ENCODE measurements around the gene FAT3. TPM values are rescaled to one million over a fixed set of nuclear protein-coding genes. Genes with fewer than 3 reads are reported as not detected.

The FAT3 gene
- total RNA-seq, 4 donors from 2014 or later = 0.11 to 2.0 (median 0.18) TPM

- no peak overlapping the region for H3K27ac ChIP-seq
- H3K27me3 ChIP-seq = no peaks in the 10 kb centered on the region
- no peak for TF ChIP-seq POLR2A (IDR thresholded peaks at IDR 0.05)
- TF ChIP-seq, protein P1, sequence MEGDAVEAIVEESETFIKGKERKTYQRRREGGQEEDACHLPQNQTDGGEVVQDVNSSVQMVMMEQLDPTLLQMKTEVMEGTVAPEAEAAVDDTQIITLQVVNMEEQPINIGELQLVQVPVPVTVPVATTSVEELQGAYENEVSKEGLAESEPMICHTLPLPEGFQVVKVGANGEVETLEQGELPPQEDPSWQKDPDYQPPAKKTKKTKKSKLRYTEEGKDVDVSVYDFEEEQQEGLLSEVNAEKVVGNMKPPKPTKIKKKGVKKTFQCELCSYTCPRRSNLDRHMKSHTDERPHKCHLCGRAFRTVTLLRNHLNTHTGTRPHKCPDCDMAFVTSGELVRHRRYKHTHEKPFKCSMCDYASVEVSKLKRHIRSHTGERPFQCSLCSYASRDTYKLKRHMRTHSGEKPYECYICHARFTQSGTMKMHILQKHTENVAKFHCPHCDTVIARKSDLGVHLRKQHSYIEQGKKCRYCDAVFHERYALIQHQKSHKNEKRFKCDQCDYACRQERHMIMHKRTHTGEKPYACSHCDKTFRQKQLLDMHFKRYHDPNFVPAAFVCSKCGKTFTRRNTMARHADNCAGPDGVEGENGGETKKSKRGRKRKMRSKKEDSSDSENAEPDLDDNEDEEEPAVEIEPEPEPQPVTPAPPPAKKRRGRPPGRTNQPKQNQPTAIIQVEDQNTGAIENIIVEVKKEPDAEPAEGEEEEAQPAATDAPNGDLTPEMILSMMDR (IDR thresholded peaks at IDR 0.05) = no peak
- 61 to 64% methylated on average over 2 of the region's 2 CpGs for WGBS, 2 donors
- no peaks in the 10 kb centered on the region for H3K36me3 ChIP-seq
- no peak for DNase-seq
- no peak overlapping the region for H3K4me3 ChIP-seq (replicated peaks in 1 of 3)
- H3K9me3 ChIP-seq = no peaks in the 10 kb centered on the region
- no peaks in the 10 kb centered on the region for H3K4me1 ChIP-seq
- intact Hi-C loops (cut with DNase I) = no loop called here
Observed at GRCh38 chr11:92190535-92191206, 33.9 kb upstream of the FAT3 start.

DNA sequence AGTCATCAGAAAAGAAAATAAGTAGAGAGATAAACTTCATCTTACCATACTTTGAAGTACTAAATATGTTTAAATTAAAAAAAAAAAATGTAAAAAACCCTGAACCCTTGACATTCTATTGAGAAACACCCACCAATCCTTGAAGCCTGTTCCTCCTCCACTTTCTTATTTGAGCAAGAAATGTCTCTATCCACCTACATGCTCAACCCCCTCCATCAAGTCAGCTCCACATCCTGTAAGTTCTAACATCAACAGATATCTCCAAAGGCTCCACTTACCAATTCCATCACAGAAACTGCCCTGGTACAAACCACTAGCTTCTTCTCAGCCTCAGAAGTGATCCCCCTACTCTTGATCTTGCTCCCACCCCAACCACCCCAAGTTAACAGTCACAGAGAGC lies 32.5 kb upstream of the FAT3 start:
- Histone ChIP-seq H3K27ac (no peak overlapping the region), H3K4me1 (no peaks in the 10 kb centered on the region), H3K4me3 (replicated peaks in 1 of 3) (no peak overlapping the region), H3K27me3 (no peaks in the 10 kb centered on the region), H3K36me3 (no peaks in the 10 kb centered on the region), H3K9me3 (no peaks in the 10 kb centered on the region)
- no peak for TF ChIP-seq POLR2A (IDR thresholded peaks at IDR 0.05)
- TF ChIP-seq, protein P1 (IDR thresholded peaks at IDR 0.05) = no peak
- intact Hi-C loops (cut with DNase I) = no loop called here
- no peak for DNase-seq

GRCh38 chr11:92198268-92198667 lies 26.4 kb upstream of the FAT3 start:
- H3K27ac ChIP-seq = no peak overlapping the region
- H3K36me3 ChIP-seq = no peaks in the 10 kb centered on the region
- H3K27me3 ChIP-seq = no peaks in the 10 kb centered on the region
- TF ChIP-seq, protein P1 (IDR thresholded peaks at IDR 0.05) = no peak
- TF ChIP-seq POLR2A (IDR thresholded peaks at IDR 0.05) = no peak
- H3K4me3 ChIP-seq (replicated peaks in 1 of 3) = no peak overlapping the region
- intact Hi-C loops (cut with DNase I) = no loop called here
- no peak for DNase-seq
- 87 to 96% methylated on average over 1 of the region's 1 CpG for WGBS, 2 donors
- no peaks in the 10 kb centered on the region for H3K4me1 ChIP-seq
- H3K9me3 ChIP-seq = no peaks in the 10 kb centered on the region

DNA sequence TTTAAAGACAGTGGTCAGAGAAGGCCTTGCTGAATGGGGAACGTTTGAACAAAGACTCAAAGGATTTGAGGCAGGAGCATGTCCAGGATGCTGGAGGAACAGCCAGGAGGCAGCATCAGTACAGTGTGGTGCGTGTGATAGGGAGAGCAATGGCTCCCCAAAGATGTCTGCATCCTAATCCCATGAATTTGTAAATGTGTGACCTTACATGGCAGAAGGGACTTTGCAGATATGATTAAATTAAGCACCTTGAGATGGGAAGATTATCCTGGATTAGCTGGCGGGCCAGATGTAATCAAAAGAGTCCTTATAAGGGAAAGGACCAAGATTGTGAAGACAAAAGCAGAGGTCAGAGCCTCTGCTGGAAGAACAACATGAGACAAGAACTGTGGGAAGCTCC lies 24.6 kb upstream of the FAT3 start:
- DNase-seq = no peak
- Histone ChIP-seq H3K36me3 (no peaks in the 10 kb centered on the region), H3K4me3 (replicated peaks in 1 of 3) (no peak overlapping the region), H3K27ac (no peak overlapping the region), H3K27me3 (no peaks in the 10 kb centered on the region), H3K4me1 (no peaks in the 10 kb centered on the region), H3K9me3 (no peaks in the 10 kb centered on the region)
- WGBS, 2 donors = 75 to 76% methylated on average over 3 of the region's 3 CpGs
- intact Hi-C loops (cut with DNase I) = no loop called here
- no peak for TF ChIP-seq POLR2A (IDR thresholded peaks at IDR 0.05)
- TF ChIP-seq, protein P1 (IDR thresholded peaks at IDR 0.05) = no peak

DNA sequence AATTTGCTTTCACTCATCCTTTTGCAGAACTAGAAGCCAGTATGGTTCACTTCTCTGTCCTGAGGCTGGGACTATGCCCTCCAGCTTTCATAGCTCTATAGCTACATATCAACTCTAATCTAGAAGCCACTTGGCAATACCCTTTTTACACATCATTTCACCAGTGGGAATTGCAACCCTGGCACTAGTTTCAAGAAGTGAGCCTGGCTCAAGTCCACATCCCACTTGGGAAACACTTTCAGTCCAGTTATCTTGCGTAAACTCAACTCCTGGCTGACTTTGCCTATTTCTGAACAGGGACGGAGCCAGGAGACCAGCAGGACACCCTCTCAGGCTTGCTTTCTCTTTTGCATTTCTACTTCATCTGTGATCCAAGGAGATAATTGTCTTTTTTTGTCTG lies 19.9 kb upstream of the FAT3 start:
- no peak overlapping the region for H3K4me3 ChIP-seq (replicated peaks in 1 of 3)
- peak; percentile 26 to 45 for DNase-seq
- TF ChIP-seq POLR2A (IDR thresholded peaks at IDR 0.05) = no peak
- TF ChIP-seq, protein P1 (IDR thresholded peaks at IDR 0.05) = no peak
- no peak overlapping the region for H3K27ac ChIP-seq
- H3K9me3 ChIP-seq = no peaks in the 10 kb centered on the region
- H3K27me3 ChIP-seq = no peaks in the 10 kb centered on the region
- 9 to 15% methylated on average over 2 of the region's 2 CpGs for WGBS, 2 donors
- H3K36me3 ChIP-seq = no peaks in the 10 kb centered on the region
- intact Hi-C loops (cut with DNase I) = no loop called here
- H3K4me1 ChIP-seq = no peaks in the 10 kb centered on the region

Measured in thyroid gland (tissue), 4 donors.